Fibroblast of villous mesenchyme (primary cell): Measurements from ENCODE around the gene CYTH2. TPM values are rescaled to one million over a fixed set of nuclear protein-coding genes. Genes with fewer than 3 reads are reported as not detected.

Source experiments
- DNase-seq: peaks from one replicate; pipeline ENCODE4 v3.0.0-alpha.2; 2010; ENCODE audit warnings: low read depth
- H3K4me3 ChIP-seq: 2 replicates; pipeline ENCODE4 v1.5.1; 2011; ENCODE audit warnings: low read depth, mild to moderate bottlenecking, low read length
- CTCF ChIP-seq: IDR thresholded peaks from 2 replicates; pipeline ENCODE4 v1.5.1; 2012; ENCODE audit warnings: low read depth, mild to moderate bottlenecking, low read length; ENCODE audit not compliant: insufficient read depth
- total RNA-seq: library from RNA; depleted of rRNA; stranded (reverse); fragments of >200 nt; gene quantifications from 2 replicates; pipeline ENCODE4 v1.2.3, GENCODE V29; 2012

CYTH2 gene
- total RNA-seq, 1 donor = 31.1 TPM

GRCh38 chr19:48451624-48452023 is 17.5 kb upstream of the CYTH2 start:
- no peak for TF ChIP-seq CTCF
- DNase-seq = no peak
- H3K4me3 ChIP-seq = no peak overlapping the region

GRCh38 chr19:48452289-48453190 is 16.6 kb upstream of the CYTH2 start:
- H3K4me3 ChIP-seq = no peak overlapping the region
- TF ChIP-seq CTCF = no peak
- DNase-seq = no peak

GRCh38 chr19:48454150-48454730 is 14.9 kb upstream of the CYTH2 start:
- no peak for TF ChIP-seq CTCF
- H3K4me3 ChIP-seq = no peak overlapping the region
- no peak for DNase-seq

GRCh38 chr19:48455171-48455907 is 13.8 kb upstream of the CYTH2 start, which contains the start of gene KCNJ14:
KCNJ14 (plus strand) TSS chr19:48455574; CDS start chr19:48461725, 6,151 bp downstream.
- no peak for TF ChIP-seq CTCF
- no peak within 1 kb of the TSS for H3K4me3 ChIP-seq
- DNase-seq = no peak

GRCh38 chr19:48455908-48456562 is 13.1 kb upstream of the CYTH2 start:
- TF ChIP-seq CTCF = no peak
- H3K4me3 ChIP-seq = no peak overlapping the region
- no peak for DNase-seq

GRCh38 chr19:48456864-48457263 is 12.3 kb upstream of the CYTH2 start:
- no peak for DNase-seq
- H3K4me3 ChIP-seq = no peak overlapping the region
- no peak for TF ChIP-seq CTCF
